Bronchial epithelial cell (primary cell): ENCODE measurements around the gene MED26. TPM values are rescaled to one million over a fixed set of nuclear protein-coding genes. Genes with fewer than 3 reads are reported as not detected.
"Not testable (repeated sequence)": the region's sequence is repeated elsewhere in the genome, so short reads cannot be mapped to it uniquely, and the experiment has no call there.

ENCODE experiments used
- DNase-seq: peaks from one replicate; pipeline ENCODE4 v3.0.0-alpha.2; 2010; ENCODE audit warnings: low read depth
- FAIRE-seq: peaks from 2 replicates; lab custom pipeline; 2011; peaks lifted over from hg19 to GRCh38; lab: Jason Lieb, UNC
- H3K27me3 ChIP-seq: 2 replicates; pipeline ENCODE4 v1.5.1; 2011; ENCODE audit warnings: low read length; ENCODE audit not compliant: control insufficient read depth, insufficient read depth
- H3K36me3 ChIP-seq: 2 replicates; pipeline ENCODE4 v1.5.1; 2011; ENCODE audit warnings: low read length; ENCODE audit not compliant: control insufficient read depth, insufficient read depth
- H3K4me3 ChIP-seq: 2 replicates; pipeline ENCODE4 v1.5.1; 2011; ENCODE audit warnings: mild to moderate bottlenecking, low read depth, low read length, control low read depth
- CTCF ChIP-seq: IDR thresholded peaks from 2 replicates; pipeline ENCODE4 v1.5.1; 2011; ENCODE audit warnings: mild to moderate bottlenecking, moderate library complexity, low read length, control low read depth, inconsistent platforms; ENCODE audit not compliant: insufficient read depth, severe bottlenecking
- total RNA-seq: library from RNA; depleted of rRNA; stranded (reverse); fragments of >200 nt; gene quantifications from 2 replicates; pipeline ENCODE4 v1.2.1, GENCODE V29; 2014

Gene MED26
- total RNA-seq, 1 donor from 2014 or later: 2.9 TPM

GRCh38 chr19:16548956-16549355, 79.0 kb downstream of the MED26 start:
- no peak overlapping the region for H3K4me3 ChIP-seq
- H3K27me3 ChIP-seq: no peaks in the 10 kb centered on the region
- no peak for TF ChIP-seq CTCF
- DNase-seq (no peak), FAIRE-seq (no peak)
- peaks cover 9% of the 10 kb centered on the region for H3K36me3 ChIP-seq

- FAIRE-seq: no peak
- no peak for TF ChIP-seq CTCF
- no peak for DNase-seq
- Histone ChIP-seq H3K36me3 (peaks cover 4% of the 10 kb centered on the region), H3K4me3 (no peak overlapping the region), H3K27me3 (no peaks in the 10 kb centered on the region)
These were observed 83.4 kb downstream of the MED26 start for GRCh38 chr19:16544473-16545231.

- H3K4me3 ChIP-seq, DNase-seq, H3K27me3 ChIP-seq, FAIRE-seq, H3K36me3 ChIP-seq: not testable (repeated sequence)
These were observed 84.3 kb downstream of the MED26 start for GRCh38 chr19:16543734-16544133.

- H3K4me3 ChIP-seq: peak overlapping the region; percentile 81
- peaks cover 6% of the 10 kb centered on the region for H3K36me3 ChIP-seq
- H3K27me3 ChIP-seq: no peaks in the 10 kb centered on the region
- peak; percentile 10 for DNase-seq
- FAIRE-seq: no peak
- TF ChIP-seq CTCF: no peak
These were observed 85.0 kb downstream of the MED26 start for GRCh38 chr19:16542910-16543472.

GRCh38 chr19:16542045-16542909, 85.7 kb downstream of the MED26 start, which contains the start of gene CHERP:
CHERP (minus strand) TSS chr19:16542437; CDS start chr19:16542378, 59 bp downstream.
- TF ChIP-seq CTCF: no peak
- DNase-seq (peak; percentile 79), FAIRE-seq (no peak)
- Histone ChIP-seq H3K36me3 (peaks cover 8% of the 10 kb centered on the region), H3K4me3 (peak within 1 kb of the TSS; percentile 81), H3K27me3 (no peaks in the 10 kb centered on the region)
